Measurements from ENCODE around the gene NUP62. TPM values are rescaled to one million over a fixed set of nuclear protein-coding genes. Genes with fewer than 3 reads are reported as not detected.

NUP62 gene
- polyA plus RNA-seq, 1 donor (not counting 4 experiments of a cell fraction or from before 2014, with no cell fraction given) = 12.9 TPM

DNA sequence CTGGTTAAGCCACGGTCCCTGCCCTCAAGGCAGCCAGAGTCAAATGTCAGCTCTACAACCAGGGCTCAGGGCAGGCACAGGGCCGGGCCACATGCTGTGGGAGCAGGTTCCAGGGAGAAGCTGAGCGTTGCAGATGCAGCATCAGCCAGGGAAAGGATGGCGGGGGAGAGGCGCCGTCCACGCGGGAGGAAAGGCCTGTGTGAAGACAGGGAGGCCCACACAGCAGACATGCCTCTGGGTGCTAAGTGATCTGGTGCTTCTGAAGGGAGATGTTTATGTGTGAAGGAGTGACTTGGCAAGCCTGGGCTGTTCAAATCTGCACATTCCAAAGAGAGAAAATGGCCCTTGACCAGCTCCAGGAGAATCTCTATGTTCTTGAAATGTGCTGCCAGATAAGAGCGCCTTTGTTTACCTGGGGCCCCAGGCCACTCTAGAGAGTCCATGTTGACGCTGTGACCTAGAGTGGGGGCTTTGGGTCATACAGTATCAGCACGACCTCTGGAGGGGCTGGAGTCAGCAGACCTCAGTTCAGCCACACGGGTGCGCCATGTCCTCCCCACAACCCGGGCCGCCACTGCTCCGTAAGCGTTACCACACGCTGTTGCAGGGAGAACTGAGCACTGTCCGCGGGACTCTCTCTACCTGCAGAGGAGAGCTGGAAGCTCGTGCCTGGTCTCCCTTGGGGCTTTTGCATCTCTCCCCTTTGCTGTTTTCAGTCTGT lies 16.2 kb downstream of the NUP62 start:
- FAIRE-seq (no peak), DNase-seq (ENCODE audit: low read depth, low spot score) (no peak)
- TF ChIP-seq CTCF (optimal IDR thresholded peaks at IDR 0.05 in 1 of 3, IDR thresholded peaks at IDR 0.05 in 1 of 3, conservative IDR thresholded peaks at IDR 0.05 in 1 of 3; ENCODE audit: extremely low read depth in 1 of 3, insufficient read depth in 2 of 3, low read length in 3 of 3) (no peak), EZH2 (IDR thresholded peaks at IDR 0.05; ENCODE audit: low read length) (no peak)
- Histone ChIP-seq H2AFZ (ENCODE audit: control insufficient read depth, low read length) (no peak overlapping the region), H3K4me1 (ENCODE audit: control insufficient read depth, extremely low read depth, insufficient read depth, low read length) (no peaks in the 10 kb centered on the region), H3K36me3 (ENCODE audit: control insufficient read depth in 2 of 2, extremely low read depth in 1 of 2, insufficient read depth in 2 of 2, low read length in 2 of 2) (peaks cover 24 to 31% of the 10 kb centered on the region in 2 experiments), H3K9me3 (ENCODE audit: control insufficient read depth, low read depth, low read length) (no peaks in the 10 kb centered on the region), H4K20me1 (ENCODE audit: control insufficient read depth, extremely low read depth, insufficient read depth, low read length) (peaks cover 9% of the 10 kb centered on the region), H3K9ac (ENCODE audit: control insufficient read depth, extremely low read depth, insufficient read depth, low read length) (no peak overlapping the region), H3K9me1 (ENCODE audit: control insufficient read depth, extremely low read depth, insufficient read depth, low read length) (no peaks in the 10 kb centered on the region), H3K4me2 (ENCODE audit: control insufficient read depth, extremely low read depth, insufficient read depth, low read depth, low read length) (no peak overlapping the region), H3K4me3 (ENCODE audit: control insufficient read depth in 2 of 3, extremely low read depth in 1 of 3, insufficient read depth in 2 of 3, low read depth in 1 of 3, low read length in 3 of 3) (no peak overlapping the region), H3K27ac (ENCODE audit: control insufficient read depth, insufficient read depth, low read length) (no peak overlapping the region), H3K79me2 (ENCODE audit: control insufficient read depth, insufficient read depth, low read length) (peaks cover 27% of the 10 kb centered on the region), H3K27me3 (ENCODE audit: control insufficient read depth, extremely low read depth, insufficient read depth, low read length) (no peaks in the 10 kb centered on the region)
- dilution Hi-C loops (cut with MboI; ENCODE audit: extremely low pct_ligation_motif_present, low sequenced_read_pairs) = no loop called here

DNA sequence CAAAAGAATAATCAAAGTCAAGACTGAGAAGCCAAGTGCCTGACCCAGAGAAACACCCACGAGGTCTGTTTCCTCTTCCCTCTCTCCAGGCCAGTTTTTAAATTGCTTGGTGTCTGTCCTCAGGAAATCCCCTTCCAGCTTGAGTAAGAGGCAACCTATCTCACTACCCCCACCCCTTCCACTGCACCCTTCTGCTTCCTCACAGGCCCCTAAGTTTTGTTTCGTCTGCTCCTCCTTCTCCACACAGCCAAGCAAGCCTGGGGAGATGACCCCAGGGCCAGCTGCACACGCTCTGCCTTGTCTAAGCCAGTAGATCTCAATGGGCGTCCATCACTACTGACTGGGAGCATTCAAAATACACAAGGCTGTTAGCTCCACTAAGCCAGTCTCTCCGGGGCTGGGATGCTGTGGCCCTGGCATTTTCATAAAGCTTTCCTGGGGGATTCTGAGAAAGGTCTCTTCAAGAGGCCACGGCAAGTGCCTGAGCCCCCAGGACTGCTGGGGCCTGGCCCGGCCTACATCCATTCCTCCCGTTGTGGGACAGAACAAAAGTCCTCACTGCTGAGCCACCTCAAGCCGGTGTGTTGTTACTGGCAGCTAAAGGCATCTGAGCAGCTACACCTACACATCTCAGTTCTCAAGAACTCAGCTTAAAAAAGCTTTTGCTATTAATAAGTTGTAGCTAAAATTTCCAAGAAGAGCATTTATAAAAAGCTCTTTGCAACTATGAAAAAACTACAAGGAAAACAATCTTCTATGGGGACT lies 17.7 kb downstream of the NUP62 start:
- H3K36me3 ChIP-seq (ENCODE audit: control insufficient read depth in 2 of 2, extremely low read depth in 1 of 2, insufficient read depth in 2 of 2, low read length in 2 of 2) = peaks cover 23 to 37% of the 10 kb centered on the region in 2 experiments
- H3K27ac ChIP-seq (ENCODE audit: control insufficient read depth, insufficient read depth, low read length) = no peak overlapping the region
- no peaks in the 10 kb centered on the region for H3K9me3 ChIP-seq (ENCODE audit: control insufficient read depth, low read depth, low read length)
- FAIRE-seq (no peak), DNase-seq (ENCODE audit: low read depth, low spot score) (no peak)
- no peaks in the 10 kb centered on the region for H3K27me3 ChIP-seq (ENCODE audit: control insufficient read depth, extremely low read depth, insufficient read depth, low read length)
- H3K9ac ChIP-seq (ENCODE audit: control insufficient read depth, extremely low read depth, insufficient read depth, low read length) = no peak overlapping the region
- no peak overlapping the region for H3K4me2 ChIP-seq (ENCODE audit: control insufficient read depth, extremely low read depth, insufficient read depth, low read depth, low read length)
- no peaks in the 10 kb centered on the region for H3K9me1 ChIP-seq (ENCODE audit: control insufficient read depth, extremely low read depth, insufficient read depth, low read length)
- TF ChIP-seq EZH2 (IDR thresholded peaks at IDR 0.05; ENCODE audit: low read length) (no peak), CTCF (optimal IDR thresholded peaks at IDR 0.05 in 1 of 3, IDR thresholded peaks at IDR 0.05 in 1 of 3, conservative IDR thresholded peaks at IDR 0.05 in 1 of 3; ENCODE audit: extremely low read depth in 1 of 3, insufficient read depth in 2 of 3, low read length in 3 of 3) (no peak)
- dilution Hi-C loops (cut with MboI; ENCODE audit: extremely low pct_ligation_motif_present, low sequenced_read_pairs) = no loop called here
- no peak overlapping the region for H3K4me3 ChIP-seq (ENCODE audit: control insufficient read depth in 2 of 3, extremely low read depth in 1 of 3, insufficient read depth in 2 of 3, low read depth in 1 of 3, low read length in 3 of 3)
- peaks cover 14% of the 10 kb centered on the region for H3K79me2 ChIP-seq (ENCODE audit: control insufficient read depth, insufficient read depth, low read length)
- no peak overlapping the region for H2AFZ ChIP-seq (ENCODE audit: control insufficient read depth, low read length)
- H3K4me1 ChIP-seq (ENCODE audit: control insufficient read depth, extremely low read depth, insufficient read depth, low read length) = no peaks in the 10 kb centered on the region
- peaks cover 9% of the 10 kb centered on the region for H4K20me1 ChIP-seq (ENCODE audit: control insufficient read depth, extremely low read depth, insufficient read depth, low read length)

Measured in keratinocyte (primary cell).